Esophagus mucosa (tissue), 1 donor: Measurements from ENCODE around the gene SYNJ2. TPM values are rescaled to one million over a fixed set of nuclear protein-coding genes. Genes with fewer than 3 reads are reported as not detected.

ENCODE experiments used
- total RNA-seq: library from RNA; stranded (reverse); gene quantifications from one replicate; pipeline ENCODE4 v1.2.4, GENCODE V29; 2023
- donor health status: DM: yes; HTN: yes; CAD: no.

The SYNJ2 gene
- total RNA-seq, 1 donor from 2014 or later, result 12.9 TPM

Other genes with a start within 250 kb of the SYNJ2 start
- 19.3 TPM for gene SNX9, start 158.6 kb upstream of the SYNJ2 start, total RNA-seq
- 7.4 TPM for gene SERAC1, start 186.4 kb downstream of the SYNJ2 start, total RNA-seq
- gene GTF2H5, start 186.5 kb downstream of the SYNJ2 start, total RNA-seq, result 20.4 TPM